Lower lobe of right lung (tissue), 2 donors: ENCODE results near the gene L3MBTL4. TPM values are rescaled to one million over a fixed set of nuclear protein-coding genes. Genes with fewer than 3 reads are reported as not detected.

Experiments
- ATAC-seq, 2 donors: fragments of 200-7000 bp; cut with Tn5 transposase; one replicate each; pipeline ENCODE4 v1.9.1; 2020 to 2022; ENCODE audit warnings: mild to moderate bottlenecking in 2 of 2, moderate library complexity in 2 of 2
- DNase-seq: peaks from one replicate; pipeline ENCODE4 v3.0.0-alpha.2; 2020
- H3K27ac ChIP-seq: fragments of 200-600 bp; one replicate; pipeline ENCODE4 v1.8.0; 2022
- H3K27me3 ChIP-seq: fragments of 200-600 bp; one replicate; pipeline ENCODE4 v1.8.0; 2022; ENCODE audit warnings: low read depth
- H3K36me3 ChIP-seq: fragments of 200-600 bp; one replicate; pipeline ENCODE4 v1.8.0; 2022; ENCODE audit warnings: mild to moderate bottlenecking
- H3K4me1 ChIP-seq: fragments of 200-600 bp; one replicate; pipeline ENCODE4 v1.8.0; 2022
- H3K4me3 ChIP-seq: fragments of 200-600 bp; one replicate; pipeline ENCODE4 v1.8.0; 2022; ENCODE audit warnings: mild to moderate bottlenecking
- H3K9me3 ChIP-seq: fragments of 200-600 bp; one replicate; pipeline ENCODE4 v1.8.0; 2022
- CTCF ChIP-seq: fragments of 200-600 bp; IDR thresholded peaks from one replicate; pipeline ENCODE4 v1.8.0; 2022; ENCODE audit warnings: antibody characterized with exemption, mild to moderate bottlenecking
- intact Hi-C: fragments of 100-400 bp; cut with DNase I; formaldehyde crosslinking; loops from one replicate; pipeline ENCODE4 v1.11.0; 2022
- total RNA-seq: library from RNA; stranded (reverse); fragmentation: NEBNext Ultra II Directional; extraction: Animal tissue kit (Norgen Biotek cat#: 25700); gene quantifications from one replicate; pipeline ENCODE4 v1.2.1, GENCODE V29; 2021
- donor health status: DM: no; HTN: yes; CAD: no; lungs with severe emphysema.

Gene L3MBTL4
- total RNA-seq, 1 donor from 2014 or later, result 16.9 TPM

- intact Hi-C loops, result no loop called here
- Histone ChIP-seq H3K4me3 (no peak overlapping the region), H3K36me3 (no peaks in the 10 kb centered on the region), H3K27me3 (no peaks in the 10 kb centered on the region), H3K27ac (no peak overlapping the region), H3K4me1 (no peaks in the 10 kb centered on the region), H3K9me3 (peaks cover 25% of the 10 kb centered on the region)
- no peak for TF ChIP-seq CTCF
- DNase-seq (no peak), ATAC-seq (no peak)
Observed at GRCh38 chr18:6341709-6342108, 73.0 kb downstream of the L3MBTL4 start.

DNA sequence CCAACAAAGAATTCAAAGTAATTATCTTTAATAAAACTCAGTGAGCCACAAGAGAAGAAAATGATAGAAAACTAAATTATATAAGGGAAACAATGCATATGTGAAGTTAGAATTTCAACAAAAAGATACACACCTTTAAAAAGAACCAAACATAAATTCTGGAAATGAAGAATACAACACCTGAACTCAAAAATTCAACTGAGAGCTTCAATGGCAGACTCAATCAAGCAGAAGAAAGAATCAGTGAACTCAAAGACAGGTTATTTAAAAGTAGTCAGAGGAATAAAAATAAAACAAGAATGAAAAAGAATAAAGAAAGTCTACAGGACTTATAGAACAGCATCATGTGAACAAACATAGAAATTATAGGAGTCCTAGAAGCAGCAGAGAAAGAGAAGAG is 73.4 kb downstream of the L3MBTL4 start:
- DNase-seq (no peak), ATAC-seq (no peak)
- Histone ChIP-seq H3K4me1 (no peaks in the 10 kb centered on the region), H3K9me3 (peaks cover 25% of the 10 kb centered on the region), H3K4me3 (no peak overlapping the region), H3K36me3 (no peaks in the 10 kb centered on the region), H3K27me3 (no peaks in the 10 kb centered on the region), H3K27ac (no peak overlapping the region)
- no peak for TF ChIP-seq CTCF
- intact Hi-C loops, result no loop called here

GRCh38 chr18:6340121-6340520 is 74.6 kb downstream of the L3MBTL4 start:
- no peak for DNase-seq
- no peak overlapping the region for H3K27ac ChIP-seq
- intact Hi-C loops, result no loop called here
- no peaks in the 10 kb centered on the region for H3K4me1 ChIP-seq
- ATAC-seq, result no peak
- no peaks in the 10 kb centered on the region for H3K27me3 ChIP-seq
- no peak overlapping the region for H3K4me3 ChIP-seq
- no peaks in the 10 kb centered on the region for H3K36me3 ChIP-seq
- TF ChIP-seq CTCF, result no peak
- H3K9me3 ChIP-seq, result peaks cover 25% of the 10 kb centered on the region

GRCh38 chr18:6336239-6336638 is 78.5 kb downstream of the L3MBTL4 start:
- no peak overlapping the region for H3K4me3 ChIP-seq
- ATAC-seq (no peak), DNase-seq (no peak)
- no peak for TF ChIP-seq CTCF
- H3K9me3 ChIP-seq, result peaks cover 8% of the 10 kb centered on the region
- no peaks in the 10 kb centered on the region for H3K36me3 ChIP-seq
- no peaks in the 10 kb centered on the region for H3K4me1 ChIP-seq
- no peaks in the 10 kb centered on the region for H3K27me3 ChIP-seq
- H3K27ac ChIP-seq, result no peak overlapping the region
- intact Hi-C loops, result no loop called here

GRCh38 chr18:6333981-6334380 is 80.7 kb downstream of the L3MBTL4 start:
- no peak overlapping the region for H3K4me3 ChIP-seq
- no peak overlapping the region for H3K27ac ChIP-seq
- DNase-seq, result no peak
- H3K4me1 ChIP-seq, result no peaks in the 10 kb centered on the region
- no peak for ATAC-seq
- peaks cover 4% of the 10 kb centered on the region for H3K9me3 ChIP-seq
- TF ChIP-seq CTCF, result no peak
- H3K36me3 ChIP-seq, result no peaks in the 10 kb centered on the region
- intact Hi-C loops, result no loop called here
- H3K27me3 ChIP-seq, result no peaks in the 10 kb centered on the region

DNA sequence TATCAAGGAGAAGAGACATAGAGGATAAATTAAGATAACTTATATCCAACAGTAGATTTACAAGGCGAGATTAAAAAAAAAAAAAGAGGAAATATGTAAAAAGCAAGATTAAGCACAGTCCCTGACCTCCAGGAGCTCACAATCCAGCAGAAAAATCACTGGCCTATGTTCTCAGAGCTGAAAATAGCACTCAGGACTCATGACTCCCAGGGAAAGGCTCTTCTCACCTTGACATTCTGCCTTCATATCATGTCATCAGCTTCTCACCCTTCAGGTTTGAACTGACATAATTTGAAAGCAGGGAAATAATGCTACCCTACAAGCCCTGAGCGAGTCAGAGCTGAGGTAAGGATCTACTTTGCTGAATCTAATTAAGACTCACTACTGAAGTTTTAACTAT is 82.8 kb downstream of the L3MBTL4 start:
- H3K9me3 ChIP-seq, result no peaks in the 10 kb centered on the region
- H3K27me3 ChIP-seq, result no peaks in the 10 kb centered on the region
- H3K36me3 ChIP-seq, result no peaks in the 10 kb centered on the region
- H3K4me3 ChIP-seq, result no peak overlapping the region
- intact Hi-C loops, result no loop called here
- no peak for ATAC-seq
- H3K27ac ChIP-seq, result no peak overlapping the region
- no peaks in the 10 kb centered on the region for H3K4me1 ChIP-seq
- no peak for TF ChIP-seq CTCF
- DNase-seq, result no peak
